ENCODE measurements around the gene ANKRD18B. TPM values are rescaled to one million over a fixed set of nuclear protein-coding genes. Genes with fewer than 3 reads are reported as not detected.
A peak's percentile ranks its signal among the peaks of the same experiment; 100 is the strongest.

The ANKRD18B gene
- total and polyA plus RNA-seq, 9 of the 15 experiments (the other 6 are each of a cell fraction or from before 2014, with no cell fraction given), result 0.43 to 12.6 (median 1.8) TPM

DNA sequence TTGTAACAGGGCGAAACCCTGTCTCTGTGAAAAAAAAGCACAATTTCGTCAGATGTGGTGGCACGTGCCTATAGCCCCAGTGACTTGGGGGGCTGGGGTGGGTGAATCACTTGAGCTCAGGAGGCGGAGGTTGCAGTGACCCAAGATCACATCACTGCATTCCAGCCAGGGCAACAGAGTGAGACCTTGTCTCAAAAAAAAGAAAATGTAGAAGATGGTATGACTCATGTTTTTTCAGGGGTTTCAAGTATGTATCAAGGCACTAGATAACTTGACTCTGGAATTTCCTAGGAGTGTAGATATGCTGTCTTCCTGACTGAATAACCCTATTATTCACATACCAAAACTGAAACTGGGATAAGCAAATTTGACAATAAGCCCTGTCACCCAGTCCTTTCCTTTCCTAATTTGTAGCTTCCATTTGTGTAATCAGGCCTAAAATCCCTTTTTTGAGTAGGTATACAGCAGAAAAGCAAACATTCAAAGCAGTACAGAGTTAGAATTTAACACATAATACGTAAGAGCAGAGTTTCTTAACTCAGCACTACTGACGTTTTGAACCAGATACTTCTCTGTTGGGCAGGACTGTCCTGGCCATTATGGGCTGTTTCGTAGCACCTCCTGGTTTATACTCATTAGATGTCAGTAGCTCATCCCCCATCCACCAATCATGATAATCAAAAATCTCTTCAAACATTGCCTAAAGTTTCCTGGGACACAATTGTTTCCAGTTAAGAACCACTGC is 17.3 kb upstream of the ANKRD18B start (continued):
- TF ChIP-seq, protein P1, sequence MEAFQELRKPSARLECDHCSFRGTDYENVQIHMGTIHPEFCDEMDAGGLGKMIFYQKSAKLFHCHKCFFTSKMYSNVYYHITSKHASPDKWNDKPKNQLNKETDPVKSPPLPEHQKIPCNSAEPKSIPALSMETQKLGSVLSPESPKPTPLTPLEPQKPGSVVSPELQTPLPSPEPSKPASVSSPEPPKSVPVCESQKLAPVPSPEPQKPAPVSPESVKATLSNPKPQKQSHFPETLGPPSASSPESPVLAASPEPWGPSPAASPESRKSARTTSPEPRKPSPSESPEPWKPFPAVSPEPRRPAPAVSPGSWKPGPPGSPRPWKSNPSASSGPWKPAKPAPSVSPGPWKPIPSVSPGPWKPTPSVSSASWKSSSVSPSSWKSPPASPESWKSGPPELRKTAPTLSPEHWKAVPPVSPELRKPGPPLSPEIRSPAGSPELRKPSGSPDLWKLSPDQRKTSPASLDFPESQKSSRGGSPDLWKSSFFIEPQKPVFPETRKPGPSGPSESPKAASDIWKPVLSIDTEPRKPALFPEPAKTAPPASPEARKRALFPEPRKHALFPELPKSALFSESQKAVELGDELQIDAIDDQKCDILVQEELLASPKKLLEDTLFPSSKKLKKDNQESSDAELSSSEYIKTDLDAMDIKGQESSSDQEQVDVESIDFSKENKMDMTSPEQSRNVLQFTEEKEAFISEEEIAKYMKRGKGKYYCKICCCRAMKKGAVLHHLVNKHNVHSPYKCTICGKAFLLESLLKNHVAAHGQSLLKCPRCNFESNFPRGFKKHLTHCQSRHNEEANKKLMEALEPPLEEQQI (IDR thresholded peaks at IDR 0.05), result no peak
- TF ChIP-seq POLR2AphosphoS5 (IDR thresholded peaks at IDR 0.05; ENCODE audit: control insufficient read depth, insufficient read depth, low read depth, low read length) (no peak), BCL6 (CRISPR knock-in tag; IDR thresholded peaks at IDR 0.05) (no peak), TAF9B (IDR thresholded peaks at IDR 0.05; ENCODE audit: partially characterized antibody) (no peak), CHCHD3 (CRISPR knock-in tag; IDR thresholded peaks at IDR 0.05) (no peak), ZNF589 (CRISPR knock-in tag; IDR thresholded peaks at IDR 0.05; ENCODE audit: low read depth) (no peak), KLF13 (tag; IDR thresholded peaks at IDR 0.05; ENCODE audit: borderline replicate concordance, low read depth) (no peak), CEBPG (CRISPR knock-in tag; IDR thresholded peaks at IDR 0.05) (no peak), CEBPG (tag; conservative IDR thresholded peaks at IDR 0.05 in 1 of 2, IDR thresholded peaks at IDR 0.05 in 1 of 2) (peak in 1 of 2 experiments; percentile 66; a peak in 2 of 4 replicates), ZNF274 (IDR thresholded peaks at IDR 0.05; ENCODE audit: borderline replicate concordance, low read depth, low read length) (no peak), NR0B1 (IDR thresholded peaks at IDR 0.05; ENCODE audit: partially characterized antibody) (no peak), SIN3B (IDR thresholded peaks at IDR 0.05; ENCODE audit: low read depth) (no peak), TOE1 (IDR thresholded peaks at IDR 0.05; ENCODE audit: borderline replicate concordance) (no peak), TOE1 (CRISPR knock-in tag; IDR thresholded peaks at IDR 0.05; ENCODE audit: borderline replicate concordance, low read depth) (no peak)
- TF ChIP-seq, protein P2, sequence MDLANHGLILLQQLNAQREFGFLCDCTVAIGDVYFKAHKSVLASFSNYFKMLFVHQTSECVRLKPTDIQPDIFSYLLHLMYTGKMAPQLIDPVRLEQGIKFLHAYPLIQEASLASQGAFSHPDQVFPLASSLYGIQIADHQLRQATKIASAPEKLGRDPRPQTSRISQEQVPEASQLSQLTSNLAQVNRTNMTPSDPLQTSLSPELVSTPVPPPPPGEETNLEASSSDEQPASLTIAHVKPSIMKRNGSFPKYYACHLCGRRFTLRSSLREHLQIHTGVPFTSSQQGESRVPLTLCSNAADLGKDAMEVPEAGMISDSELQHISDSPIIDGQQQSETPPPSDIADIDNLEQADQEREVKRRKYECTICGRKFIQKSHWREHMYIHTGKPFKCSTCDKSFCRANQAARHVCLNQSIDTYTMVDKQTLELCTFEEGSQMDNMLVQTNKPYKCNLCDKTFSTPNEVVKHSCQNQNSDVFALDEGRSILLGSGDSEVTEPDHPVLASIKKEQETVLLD (IDR thresholded peaks at IDR 0.05), result no peak
